ENCODE results near the gene GLYATL3.

Gene GLYATL3

GRCh38 chr6:49548613-49549304 is 49.0 kb downstream of the GLYATL3 start:
- no peak for DNase-seq (ENCODE audit: low read depth)

GRCh38 chr6:49549691-49550491 is 50.2 kb downstream of the GLYATL3 start:
- DNase-seq (ENCODE audit: low read depth), result no peak

GRCh38 chr6:49550492-49551077 is 50.9 kb downstream of the GLYATL3 start, which contains the start of gene C6orf141:
Gene C6orf141 (plus strand): TSS chr6:49550668. CDS start chr6:49550793, 125 bp downstream.
- no peak for DNase-seq (ENCODE audit: low read depth)

GRCh38 chr6:49551078-49551865 is 51.5 kb downstream of the GLYATL3 start:
- DNase-seq (ENCODE audit: low read depth), result no peak

- DNase-seq (ENCODE audit: low read depth), result no peak
Observed at GRCh38 chr6:49551866-49552129, 52.1 kb downstream of the GLYATL3 start.

GRCh38 chr6:49552596-49552995 is 52.9 kb downstream of the GLYATL3 start:
- DNase-seq (ENCODE audit: low read depth), result no peak

GRCh38 chr6:49553384-49553783 is 53.7 kb downstream of the GLYATL3 start:
- DNase-seq (ENCODE audit: low read depth), result no peak

GRCh38 chr6:49555951-49556350 is 56.2 kb downstream of the GLYATL3 start:
- no peak for DNase-seq (ENCODE audit: low read depth)

GRCh38 chr6:49556429-49556837 is 56.7 kb downstream of the GLYATL3 start:
- no peak for DNase-seq (ENCODE audit: low read depth)

- no peak for DNase-seq (ENCODE audit: low read depth)
Observed at GRCh38 chr6:49557177-49557576, 57.5 kb downstream of the GLYATL3 start.

GRCh38 chr6:49558238-49558637 is 58.5 kb downstream of the GLYATL3 start:
- no peak for DNase-seq (ENCODE audit: low read depth)

GRCh38 chr6:49563006-49563886 is 63.5 kb downstream of the GLYATL3 start:
- DNase-seq (ENCODE audit: low read depth), result no peak

GRCh38 chr6:49564552-49564951 is 64.8 kb downstream of the GLYATL3 start:
- DNase-seq (ENCODE audit: low read depth), result no peak

- no peak for DNase-seq (ENCODE audit: low read depth)
Observed at GRCh38 chr6:49565261-49565660, 65.5 kb downstream of the GLYATL3 start.

- DNase-seq (ENCODE audit: low read depth), result no peak
Observed at GRCh38 chr6:49565855-49566254, 66.1 kb downstream of the GLYATL3 start.

GRCh38 chr6:49570474-49571079 is 70.9 kb downstream of the GLYATL3 start:
- no peak for DNase-seq (ENCODE audit: low read depth)

GRCh38 chr6:49576618-49577017 is 76.9 kb downstream of the GLYATL3 start:
- DNase-seq (ENCODE audit: low read depth), result no peak
